ENCODE measurements around the gene SMNDC1. TPM values are rescaled to one million over a fixed set of nuclear protein-coding genes. Genes with fewer than 3 reads are reported as not detected.

SMNDC1 gene
- total and polyA plus RNA-seq, 10 of the 15 experiments (the other 5 are each of a cell fraction or from before 2014, with no cell fraction given): 4.6 to 37.2 (median 18.1) TPM

DNA sequence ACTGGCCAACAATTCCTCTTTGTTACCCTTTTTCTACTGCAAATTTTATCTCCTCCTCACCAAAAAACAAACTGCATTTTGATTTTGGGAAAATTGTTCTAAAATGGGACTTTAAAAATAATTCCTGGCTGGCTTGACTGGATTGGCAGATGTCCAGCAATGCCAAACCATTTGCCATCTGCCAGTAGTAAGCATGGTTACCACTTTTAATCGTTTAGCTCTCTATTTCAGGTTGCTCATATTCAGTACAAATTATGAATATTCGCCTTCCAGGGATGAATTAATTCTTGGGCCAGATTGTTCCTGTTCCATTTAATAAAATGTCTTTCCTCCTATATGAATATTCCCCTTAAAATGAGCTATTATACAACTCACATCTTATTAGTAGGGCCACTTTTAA, 35.7 kb downstream of the SMNDC1 start:
- ChIA-PET POLR2A (interaction anchor here (0.6 to 1.0 kb wide), 2 partner anchors 58 to 189 kb away, joined by 3 read pairs; no protein-coding TSS in a partner anchor), RAD21 (ENCODE audit: unreplicated experiment) (interaction anchor here (0.9 kb wide), 1 partner anchor 130 kb away, joined by 3 read pairs; no protein-coding TSS in a partner anchor), SMC1A (ENCODE audit: uncharacterized antibody, unreplicated experiment) (interaction anchor here (0.6 to 3.0 kb wide), 5 partner anchors 10 to 64 kb away, joined by 3 to 10 read pairs (median 4); no protein-coding TSS in a partner anchor), CTCF (interaction anchor here (1.1 to 2.4 kb wide), 5 partner anchors 10 to 133 kb away, joined by 3 to 7 read pairs (median 7); no protein-coding TSS in a partner anchor)
- in situ Hi-C loops (cut with MboI): no loop called here
- Histone ChIP-seq H2AFZ (ENCODE audit: control insufficient read depth, low read depth, low read length) (no peak overlapping the region), H3K9me3 (replicated peaks; ENCODE audit: control insufficient read depth, insufficient read depth, low read length) (no peaks in the 10 kb centered on the region), H3K4me3 (no peak overlapping the region), H4K20me1 (ENCODE audit: control insufficient read depth, insufficient read depth) (no peaks in the 10 kb centered on the region), H3K27me3 (replicated peaks in 1 of 2; ENCODE audit: control insufficient read depth in 2 of 2, insufficient read depth in 2 of 2, low read length in 1 of 2) (peaks cover 0 to 3% of the 10 kb centered on the region in 2 experiments; a peak in 3 of 4 replicates), H3K36me3 (ENCODE audit: control insufficient read depth in 2 of 2, insufficient read depth in 2 of 2, low read length in 1 of 2) (no peaks in the 10 kb centered on the region), H3K79me2 (ENCODE audit: control insufficient read depth, insufficient read depth, low read length) (no peaks in the 10 kb centered on the region), H3K27ac (ENCODE audit: control insufficient read depth, insufficient read depth) (no peak overlapping the region), H3K9ac (ENCODE audit: control insufficient read depth, insufficient read depth, low read length) (no peak overlapping the region), H3K4me2 (ENCODE audit: control insufficient read depth, insufficient read depth) (no peak overlapping the region), H3K4me1 (ENCODE audit: control insufficient read depth, insufficient read depth, low read length) (peaks cover 7% of the 10 kb centered on the region)
- TF ChIP-seq NR2F1 (conservative IDR thresholded peaks at IDR 0.05) (no peak), IKZF1 (conservative IDR thresholded peaks at IDR 0.05) (no peak), KAT2A (conservative IDR thresholded peaks at IDR 0.05; ENCODE audit: control insufficient read depth, low read depth, low read length) (no peak), ATF7 (IDR thresholded peaks at IDR 0.05; ENCODE audit: low read depth) (no peak), RCOR1 (conservative IDR thresholded peaks at IDR 0.05; ENCODE audit: low read depth, low read length) (no peak), POLR2AphosphoS5 (IDR thresholded peaks at IDR 0.05; ENCODE audit: low read length) (no peak), SUPT20H (IDR thresholded peaks at IDR 0.05; ENCODE audit: borderline replicate concordance, control insufficient read depth, low read depth, low read length) (no peak), BACH1 (IDR thresholded peaks at IDR 0.05; ENCODE audit: borderline replicate concordance) (no peak), EZH2 (IDR thresholded peaks at IDR 0.05; ENCODE audit: borderline replicate concordance, control insufficient read depth, low read depth, low read length) (no peak), HDAC6 (IDR thresholded peaks at IDR 0.05; ENCODE audit: unreplicated experiment) (no peak)
- TF ChIP-seq, protein P1, sequence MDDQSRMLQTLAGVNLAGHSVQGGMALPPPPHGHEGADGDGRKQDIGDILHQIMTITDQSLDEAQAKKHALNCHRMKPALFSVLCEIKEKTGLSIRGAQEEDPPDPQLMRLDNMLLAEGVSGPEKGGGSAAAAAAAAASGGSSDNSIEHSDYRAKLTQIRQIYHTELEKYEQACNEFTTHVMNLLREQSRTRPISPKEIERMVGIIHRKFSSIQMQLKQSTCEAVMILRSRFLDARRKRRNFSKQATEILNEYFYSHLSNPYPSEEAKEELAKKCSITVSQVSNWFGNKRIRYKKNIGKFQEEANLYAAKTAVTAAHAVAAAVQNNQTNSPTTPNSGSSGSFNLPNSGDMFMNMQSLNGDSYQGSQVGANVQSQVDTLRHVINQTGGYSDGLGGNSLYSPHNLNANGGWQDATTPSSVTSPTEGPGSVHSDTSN (IDR thresholded peaks at IDR 0.05; ENCODE audit: insufficient replicate concordance, low read depth, low read length): no peak
- TF ChIP-seq, protein P2, sequence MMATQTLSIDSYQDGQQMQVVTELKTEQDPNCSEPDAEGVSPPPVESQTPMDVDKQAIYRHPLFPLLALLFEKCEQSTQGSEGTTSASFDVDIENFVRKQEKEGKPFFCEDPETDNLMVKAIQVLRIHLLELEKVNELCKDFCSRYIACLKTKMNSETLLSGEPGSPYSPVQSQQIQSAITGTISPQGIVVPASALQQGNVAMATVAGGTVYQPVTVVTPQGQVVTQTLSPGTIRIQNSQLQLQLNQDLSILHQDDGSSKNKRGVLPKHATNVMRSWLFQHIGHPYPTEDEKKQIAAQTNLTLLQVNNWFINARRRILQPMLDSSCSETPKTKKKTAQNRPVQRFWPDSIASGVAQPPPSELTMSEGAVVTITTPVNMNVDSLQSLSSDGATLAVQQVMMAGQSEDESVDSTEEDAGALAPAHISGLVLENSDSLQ (IDR thresholded peaks at IDR 0.05): no peak
- TF ChIP-seq, protein P3, sequence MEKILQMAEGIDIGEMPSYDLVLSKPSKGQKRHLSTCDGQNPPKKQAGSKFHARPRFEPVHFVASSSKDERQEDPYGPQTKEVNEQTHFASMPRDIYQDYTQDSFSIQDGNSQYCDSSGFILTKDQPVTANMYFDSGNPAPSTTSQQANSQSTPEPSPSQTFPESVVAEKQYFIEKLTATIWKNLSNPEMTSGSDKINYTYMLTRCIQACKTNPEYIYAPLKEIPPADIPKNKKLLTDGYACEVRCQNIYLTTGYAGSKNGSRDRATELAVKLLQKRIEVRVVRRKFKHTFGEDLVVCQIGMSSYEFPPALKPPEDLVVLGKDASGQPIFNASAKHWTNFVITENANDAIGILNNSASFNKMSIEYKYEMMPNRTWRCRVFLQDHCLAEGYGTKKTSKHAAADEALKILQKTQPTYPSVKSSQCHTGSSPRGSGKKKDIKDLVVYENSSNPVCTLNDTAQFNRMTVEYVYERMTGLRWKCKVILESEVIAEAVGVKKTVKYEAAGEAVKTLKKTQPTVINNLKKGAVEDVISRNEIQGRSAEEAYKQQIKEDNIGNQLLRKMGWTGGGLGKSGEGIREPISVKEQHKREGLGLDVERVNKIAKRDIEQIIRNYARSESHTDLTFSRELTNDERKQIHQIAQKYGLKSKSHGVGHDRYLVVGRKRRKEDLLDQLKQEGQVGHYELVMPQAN (conservative IDR thresholded peaks at IDR 0.05): no peak
- TF ChIP-seq, protein P4, sequence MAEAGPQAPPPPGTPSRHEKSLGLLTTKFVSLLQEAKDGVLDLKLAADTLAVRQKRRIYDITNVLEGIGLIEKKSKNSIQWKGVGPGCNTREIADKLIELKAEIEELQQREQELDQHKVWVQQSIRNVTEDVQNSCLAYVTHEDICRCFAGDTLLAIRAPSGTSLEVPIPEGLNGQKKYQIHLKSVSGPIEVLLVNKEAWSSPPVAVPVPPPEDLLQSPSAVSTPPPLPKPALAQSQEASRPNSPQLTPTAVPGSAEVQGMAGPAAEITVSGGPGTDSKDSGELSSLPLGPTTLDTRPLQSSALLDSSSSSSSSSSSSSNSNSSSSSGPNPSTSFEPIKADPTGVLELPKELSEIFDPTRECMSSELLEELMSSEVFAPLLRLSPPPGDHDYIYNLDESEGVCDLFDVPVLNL (IDR thresholded peaks at IDR 0.05; ENCODE audit: low read depth, low read length): no peak
- TF ChIP-seq, protein P5, sequence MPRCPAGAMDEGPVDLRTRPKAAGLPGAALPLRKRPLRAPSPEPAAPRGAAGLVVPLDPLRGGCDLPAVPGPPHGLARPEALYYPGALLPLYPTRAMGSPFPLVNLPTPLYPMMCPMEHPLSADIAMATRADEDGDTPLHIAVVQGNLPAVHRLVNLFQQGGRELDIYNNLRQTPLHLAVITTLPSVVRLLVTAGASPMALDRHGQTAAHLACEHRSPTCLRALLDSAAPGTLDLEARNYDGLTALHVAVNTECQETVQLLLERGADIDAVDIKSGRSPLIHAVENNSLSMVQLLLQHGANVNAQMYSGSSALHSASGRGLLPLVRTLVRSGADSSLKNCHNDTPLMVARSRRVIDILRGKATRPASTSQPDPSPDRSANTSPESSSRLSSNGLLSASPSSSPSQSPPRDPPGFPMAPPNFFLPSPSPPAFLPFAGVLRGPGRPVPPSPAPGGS (IDR thresholded peaks at IDR 0.05; ENCODE audit: borderline replicate concordance, insufficient read depth, low read depth, low read length, poor library complexity, severe bottlenecking): no peak
- 86% methylated on average over 2 of the region's 2 CpGs for WGBS (ENCODE audit: insufficient coverage, insufficient replicate concordance, low lambda C conversion rate, missing lambda C conversion rate)
- intact Hi-C loops (cut with micrococcal nuclease; ENCODE audit: unreplicated experiment): no loop called here
- DNase-seq (ENCODE audit: low read depth, low spot score): no peak
- no peak for FAIRE-seq
- ATAC-seq: no peak
- BruUV-seq (replicated peaks): no TSS peak
